WTC11 (cell line): ENCODE results near the gene RTP5. TPM values are rescaled to one million over a fixed set of nuclear protein-coding genes. Genes with fewer than 3 reads are reported as not detected.

Experiments
- ATAC-seq: fragments of 200-7000 bp; cut with Tn5 transposase; 2 replicates; pipeline ENCODE4 v1.10.0; 2021; ENCODE audit warnings: mild to moderate bottlenecking, moderate library complexity
- CTCF ChIA-PET: fragments of 300-600 bp; sonication (Branson Sonifier 250); formaldehyde crosslinking; loops from one replicate; lab custom pipeline; 2021; ENCODE audit warnings: antibody characterized with exemption; lab: Charles Lee
- POLR2A ChIA-PET: fragments of 350-600 bp; sonication (Branson Sonifier 250); formaldehyde crosslinking; loops from one replicate; lab custom pipeline; 2021; ENCODE audit warnings: antibody characterized with exemption; lab: Charles Lee
- DNase-seq: peaks from one replicate; pipeline ENCODE4 v3.0.0; 2021; ENCODE audit warnings: low spot score
- H3K27ac Mint-ChIP-seq: 2 replicates; pipeline ENCODE4 v1.8.0; 2021; ENCODE audit warnings: mixed read lengths
- H3K27me3 Mint-ChIP-seq: 2 replicates; pipeline ENCODE4 v1.8.0; 2021; ENCODE audit warnings: low read depth, mild to moderate bottlenecking, moderate library complexity, mixed read lengths
- H3K36me3 Mint-ChIP-seq: 2 replicates; pipeline ENCODE4 v1.8.0; 2021; ENCODE audit warnings: mixed read lengths
- H3K4me1 Mint-ChIP-seq: 2 replicates; pipeline ENCODE4 v1.8.0; 2022; ENCODE audit warnings: mixed read lengths
- H3K4me3 Mint-ChIP-seq: 2 replicates; pipeline ENCODE4 v1.8.0; 2021; ENCODE audit warnings: mild to moderate bottlenecking, moderate library complexity, mixed read lengths
- H3K9me3 Mint-ChIP-seq: 2 replicates; pipeline ENCODE4 v1.8.0; 2021; ENCODE audit warnings: mixed read lengths
- ARID4B ChIP-seq: sonication (generic); formaldehyde crosslinking; IDR thresholded peaks from 2 replicates; pipeline ENCODE4 v1.8.0; 2023; ENCODE audit warnings: missing genetic modification reagents, mild to moderate bottlenecking, borderline replicate concordance
- CDX4 ChIP-seq: fragments of 250-450 bp; sonication (Bioruptor Pico); IDR thresholded peaks from 2 replicates; pipeline ENCODE4 v1.9.0; 2021; ENCODE audit warnings: moderate library complexity, mild to moderate bottlenecking, inconsistent platforms, borderline replicate concordance
- E2F1 ChIP-seq: sonication (generic); formaldehyde crosslinking; IDR thresholded peaks from 2 replicates; pipeline ENCODE4 v1.8.0; 2022; ENCODE audit warnings: mild to moderate bottlenecking, missing genetic modification reagents
- E2F5 ChIP-seq: sonication (generic); formaldehyde crosslinking; IDR thresholded peaks from 2 replicates; pipeline ENCODE4 v1.8.1; 2022; ENCODE audit warnings: mild to moderate bottlenecking, moderate library complexity, missing genetic modification reagents
- FOXJ3 ChIP-seq: sonication (generic); formaldehyde crosslinking; IDR thresholded peaks from 2 replicates; pipeline ENCODE4 v1.9.0; 2021; ENCODE audit warnings: missing genetic modification reagents, mild to moderate bottlenecking, borderline replicate concordance
- FOXP1 ChIP-seq: sonication (generic); formaldehyde crosslinking; IDR thresholded peaks from 2 replicates; pipeline ENCODE4 v1.8.0; 2022; ENCODE audit warnings: missing genetic modification reagents, mild to moderate bottlenecking, moderate library complexity, borderline replicate concordance
- GABPB1 ChIP-seq: sonication (generic); formaldehyde crosslinking; IDR thresholded peaks from 2 replicates; pipeline ENCODE4 v1.8.1; 2023; ENCODE audit warnings: mild to moderate bottlenecking, missing genetic modification reagents
- GRHL2 ChIP-seq: fragments of 250-450 bp; sonication (Bioruptor Pico); IDR thresholded peaks from 2 replicates; pipeline ENCODE4 v1.8.0; 2022; ENCODE audit warnings: mild to moderate bottlenecking, moderate library complexity; ENCODE audit not compliant: insufficient replicate concordance, severe bottlenecking
- IRF2 ChIP-seq: sonication (generic); formaldehyde crosslinking; IDR thresholded peaks from 2 replicates; pipeline ENCODE4 v1.8.0; 2022; ENCODE audit warnings: low read depth, missing genetic modification reagents, borderline replicate concordance
- JUN ChIP-seq: sonication (generic); formaldehyde crosslinking; IDR thresholded peaks from 2 replicates; pipeline ENCODE4 v1.8.0; 2023; ENCODE audit warnings: mild to moderate bottlenecking, missing genetic modification reagents
- MLX ChIP-seq: sonication (generic); formaldehyde crosslinking; IDR thresholded peaks from 2 replicates; pipeline ENCODE4 v1.8.1; 2023; ENCODE audit warnings: mild to moderate bottlenecking, missing genetic modification reagents, moderate library complexity
- MXD4 ChIP-seq: fragments of 250-450 bp; sonication (Bioruptor Pico); IDR thresholded peaks from 2 replicates; pipeline ENCODE4 v1.8.0; 2021; ENCODE audit warnings: mild to moderate bottlenecking, moderate library complexity, borderline replicate concordance
- NR3C1 ChIP-seq: sonication (generic); formaldehyde crosslinking; conservative IDR thresholded peaks from 2 replicates; pipeline ENCODE4 v1.8.1; 2023; ENCODE audit warnings: low read depth, mild to moderate bottlenecking, missing genetic modification reagents
- OVOL2 ChIP-seq: fragments of 250-450 bp; sonication (Bioruptor Pico); IDR thresholded peaks from 2 replicates; pipeline ENCODE4 v1.9.0; 2021; ENCODE audit warnings: mild to moderate bottlenecking, borderline replicate concordance
- PRRX2 ChIP-seq: fragments of 250-450 bp; sonication (Bioruptor Pico); IDR thresholded peaks from 2 replicates; pipeline ENCODE4 v1.8.0; 2021; ENCODE audit warnings: mild to moderate bottlenecking
- SOX15 ChIP-seq: fragments of 250-450 bp; sonication (Bioruptor Pico); IDR thresholded peaks from 2 replicates; pipeline ENCODE4 v1.9.0; 2021; ENCODE audit warnings: mild to moderate bottlenecking
- SP1 ChIP-seq: sonication (generic); formaldehyde crosslinking; conservative IDR thresholded peaks from 2 replicates; pipeline ENCODE4 v1.8.1; 2022; ENCODE audit warnings: missing genetic modification reagents
- USF1 ChIP-seq: sonication (generic); formaldehyde crosslinking; IDR thresholded peaks from 2 replicates; pipeline ENCODE4 v1.8.0; 2022; ENCODE audit warnings: mild to moderate bottlenecking, missing genetic modification reagents
- USF2 ChIP-seq: sonication (generic); formaldehyde crosslinking; IDR thresholded peaks from 2 replicates; pipeline ENCODE4 v1.8.1; 2023; ENCODE audit warnings: mild to moderate bottlenecking, missing genetic modification reagents, moderate library complexity
- ZBTB43 ChIP-seq: sonication (generic); formaldehyde crosslinking; IDR thresholded peaks from 2 replicates; pipeline ENCODE4 v1.8.1; 2023; ENCODE audit warnings: mild to moderate bottlenecking, missing genetic modification reagents
- ZNF121 ChIP-seq: sonication (generic); formaldehyde crosslinking; IDR thresholded peaks from 2 replicates; pipeline ENCODE4 v1.8.0; 2023; ENCODE audit warnings: missing genetic modification reagents
- ZNF138 ChIP-seq: sonication (generic); formaldehyde crosslinking; conservative IDR thresholded peaks from 2 replicates; pipeline ENCODE4 v1.8.1; 2022; ENCODE audit warnings: mild to moderate bottlenecking, moderate library complexity, missing genetic modification reagents
- total RNA-seq: library from RNA; stranded (reverse); gene quantifications from 3 replicates; pipeline ENCODE4 v1.2.3, GENCODE V29; 2021

RTP5 gene
- total RNA-seq, 1 experiment from 2014 or later, result not detected

- TF ChIP-seq ARID4B (CRISPR knock-in tag) (no peak), USF2 (CRISPR knock-in tag) (no peak), ZNF121 (CRISPR knock-in tag) (no peak)
Observed at GRCh38 chr2:241862093-241862492, 7.4 kb upstream of the RTP5 start (continued).

- H3K36me3 Mint-ChIP-seq, result peaks cover 4% of the 10 kb centered on the region; the same call in 1 of the 2 replicates
- ChIA-PET POLR2A (interaction anchor here (0.5 kb wide), 1 partner anchor 49 kb away, joined by 4 read pairs; no protein-coding TSS in a partner anchor), CTCF (no interaction called here)
- TF ChIP-seq IRF2 (CRISPR knock-in tag) (no peak), MLX (CRISPR knock-in tag) (no peak), E2F5 (CRISPR knock-in tag) (no peak), USF1 (no peak), FOXJ3 (no peak), GABPB1 (CRISPR knock-in tag) (no peak), ZNF138 (CRISPR knock-in tag) (no peak), GRHL2 (CRISPR knock-in tag) (no peak), SP1 (CRISPR knock-in tag) (no peak), NR3C1 (CRISPR knock-in tag) (no peak), FOXP1 (CRISPR knock-in tag) (no peak), CDX4 (no peak), OVOL2 (CRISPR knock-in tag) (no peak), JUN (CRISPR knock-in tag) (no peak), MXD4 (CRISPR knock-in tag) (no peak), SOX15 (CRISPR knock-in tag) (no peak), PRRX2 (CRISPR knock-in tag) (no peak), E2F1 (CRISPR knock-in tag) (no peak), ZBTB43 (no peak)
- no peak for DNase-seq
- peaks cover 16% of the 10 kb centered on the region for H3K9me3 Mint-ChIP-seq
- no peak for ATAC-seq
- peaks cover 6% of the 10 kb centered on the region for H3K27me3 Mint-ChIP-seq
- H3K27ac Mint-ChIP-seq, result no peak overlapping the region
- H3K4me3 Mint-ChIP-seq, result no peak overlapping the region
- H3K4me1 Mint-ChIP-seq, result peaks cover 15% of the 10 kb centered on the region; the same call in 1 of the 2 replicates
Observed at GRCh38 chr2:241862775-241863535, 6.6 kb upstream of the RTP5 start.
